HepG2 (cell line): ENCODE data around the gene NUDCD2. TPM values are rescaled to one million over a fixed set of nuclear protein-coding genes. Genes with fewer than 3 reads are reported as not detected.

ENCODE experiments used
- ATAC-seq: fragments of 200-7000 bp; cut with Tn5 transposase; 3 replicates; pipeline ENCODE4 v1.9.1; 2020; ENCODE audit warnings: mild to moderate bottlenecking, moderate library complexity
- BruUV-seq: library from RNA; stranded (reverse); fragments of 400-500 nt; replicated peaks from 2 replicates; lab custom pipeline; 2021; lab: Mats Ljungman, UMichigan
- CTCF ChIA-PET: fragments of 300-600 bp; formaldehyde crosslinking; extraction: SDS; loops from one replicate; lab custom pipeline; 2021; ENCODE audit warnings: low total read pairs, inconsistent platforms, low intra/inter-chr PET ratio; lab: Yijun Ruan, JAX
- POLR2A ChIA-PET: fragments of 350-600 bp; sonication (Branson Sonifier 250); formaldehyde crosslinking; loops from one replicate; lab custom pipeline; 2020; ENCODE audit warnings: antibody characterized with exemption, inconsistent platforms; lab: Yijun Ruan, JAX
- DNase-seq: peaks from one replicate; pipeline ENCODE4 v3.0.0-alpha.2; 2015; ENCODE audit warnings: low spot score
- FAIRE-seq: peaks from 3 replicates; lab custom pipeline; 2011; peaks lifted over from hg19 to GRCh38; lab: Jason Lieb, UNC
- H2AFZ ChIP-seq: one replicate; pipeline ENCODE4 v1.6.1; 2011; ENCODE audit warnings: low read length, inconsistent platforms
- H3K27ac ChIP-seq: fragments of 300-600 bp; 3 replicates; pipeline ENCODE4 v1.8.0; 2011; ENCODE audit warnings: mixed run types, mild to moderate bottlenecking, mixed read lengths, low read length, inconsistent platforms; ENCODE audit not compliant: insufficient read depth; ENCODE audit errors: extremely low read length
- H3K27me3 ChIP-seq, 2 experiments: fragments of 200-600 bp in 1 of 2; 2 replicates in 1 of 2; 3 replicates in 1 of 2; pipeline versions ENCODE4 v1.6.0 to v1.8.0; 2011; ENCODE audit warnings: low read length in 2 of 2, mild to moderate bottlenecking in 2 of 2, moderate library complexity in 2 of 2, inconsistent platforms in 1 of 2; ENCODE audit not compliant: insufficient read depth in 2 of 2, control insufficient read depth in 1 of 2
- H3K36me3 ChIP-seq, 2 experiments: fragments of 200-600 bp in 1 of 2; replicated peaks in 1 of 2; 2 replicates in 1 of 2; 3 replicates in 1 of 2; pipeline versions ENCODE4 v1.5.1 to v1.8.0; 2011; ENCODE audit warnings: low read length in 2 of 2, inconsistent platforms in 1 of 2; ENCODE audit not compliant: insufficient read depth in 2 of 2, control insufficient read depth in 1 of 2
- H3K4me1 ChIP-seq: 2 replicates; pipeline ENCODE4 v1.5.1; 2012; ENCODE audit warnings: low read length, inconsistent platforms; ENCODE audit not compliant: insufficient read depth
- H3K4me2 ChIP-seq: 2 replicates; pipeline ENCODE4 v1.6.0; 2011; ENCODE audit warnings: low read depth, low read length, inconsistent platforms
- H3K4me3 ChIP-seq, 3 experiments: fragments of 200-600 bp in 1 of 3; sonication (generic), shearing (Covaris generic) in 1 of 3; replicated peaks in 1 of 3; 2 replicates each; pipeline ENCODE4 v1.5.1; 2011 to 2016; ENCODE audit warnings: low read length in 3 of 3, inconsistent platforms in 2 of 3, low read depth in 2 of 3, mild to moderate bottlenecking in 2 of 3, control low read depth in 1 of 3, mixed read lengths in 1 of 3; ENCODE audit not compliant: insufficient read depth in 1 of 3
- H3K79me2 ChIP-seq: one replicate; pipeline ENCODE4 v1.6.1; 2011; ENCODE audit warnings: low read length, inconsistent platforms; ENCODE audit not compliant: insufficient read depth
- H3K9ac ChIP-seq: 2 replicates; pipeline ENCODE4 v1.6.0; 2011; ENCODE audit warnings: mild to moderate bottlenecking, low read depth, low read length, inconsistent platforms; ENCODE audit not compliant: insufficient read depth
- H3K9me3 ChIP-seq: 2 replicates; pipeline ENCODE4 v1.5.1; 2012; ENCODE audit warnings: mild to moderate bottlenecking, low read length
- H4K20me1 ChIP-seq: 2 replicates; pipeline ENCODE4 v1.6.0; 2011; ENCODE audit warnings: inconsistent platforms, mild to moderate bottlenecking, low read length, moderate library complexity; ENCODE audit not compliant: insufficient read depth
- FOXA3 ChIP-seq: IDR thresholded peaks from 2 replicates; pipeline ENCODE4 v1.6.1; 2016; ENCODE audit warnings: missing genetic modification reagents, missing compliant biosample characterization
- MED13 ChIP-seq: sonication (generic); formaldehyde crosslinking; IDR thresholded peaks from 2 replicates; pipeline ENCODE4 v1.5.0; 2020; ENCODE audit warnings: missing genetic modification reagents
- PAXIP1 ChIP-seq: sonication (generic); formaldehyde crosslinking; conservative IDR thresholded peaks from 2 replicates; pipeline ENCODE4 v1.4.0; 2020; ENCODE audit warnings: mild to moderate bottlenecking, missing genetic modification reagents, moderate library complexity
- PHF5A ChIP-seq: IDR thresholded peaks from one replicate; pipeline ENCODE4 v1.6.1; 2018; ENCODE audit warnings: low read depth, missing genetic modification reagents; ENCODE audit not compliant: unreplicated experiment
- PRDM4 ChIP-seq: sonication (generic); formaldehyde crosslinking; IDR thresholded peaks from 2 replicates; pipeline ENCODE4 v1.9.0; 2021; ENCODE audit warnings: missing genetic modification reagents, borderline replicate concordance
- SALL2 ChIP-seq: sonication (generic); formaldehyde crosslinking; IDR thresholded peaks from 2 replicates; pipeline ENCODE4 v1.8.1; 2023; ENCODE audit warnings: mild to moderate bottlenecking, missing genetic modification reagents, inconsistent platforms
- ZBED4 ChIP-seq: sonication (generic); formaldehyde crosslinking; IDR thresholded peaks from 2 replicates; pipeline ENCODE4 v1.4.0; 2020; ENCODE audit warnings: missing genetic modification reagents, borderline replicate concordance
- ZNF430 ChIP-seq: sonication (generic); formaldehyde crosslinking; IDR thresholded peaks from 2 replicates; pipeline ENCODE4 v1.9.0; 2021; ENCODE audit warnings: mild to moderate bottlenecking, missing genetic modification reagents
- WGBS: methylation state at CpG from one replicate; pipeline ENCODE4 v1.1.6; 2017; ENCODE audit warnings: low lambda C conversion rate; 5-methylcytosine and 5-hydroxymethylcytosine counted together
- in situ Hi-C: cut with HindIII; loops from 2 replicates; pipeline ENCODE4 v1.10.0; 2017; ENCODE audit warnings: low pct_unique_long_range_greater_than_20kb; ENCODE audit not compliant: extremely low pct_ligation_motif_present
- intact Hi-C: fragments of 100-400 bp; cut with micrococcal nuclease; formaldehyde crosslinking; loops from one replicate; pipeline ENCODE4 v1.10.0; 2022; ENCODE audit not compliant: unreplicated experiment
- polyA plus RNA-seq, 8 experiments: library from polyadenylated mRNA; depleted of rRNA in 3 of 8; stranded (reverse) in 7 of 8; unstranded in 1 of 8; fragments of >200 nt; fragmentation: Illumina TruSeq in 4 of 8; extraction: Trizol in 4 of 8; gene quantifications; 2 replicates each; pipeline versions ENCODE4 v1.2.1 to v1.2.3, GENCODE V29; 2011 to 2016; ENCODE audit warnings: low read depth in 4 of 8, missing spikeins in 1 of 8, mixed read lengths in 1 of 8; ENCODE audit not compliant: insufficient read depth in 1 of 8
- total RNA-seq, 5 experiments: library from RNA; depleted of rRNA; stranded (reverse); fragments of >200 nt; fragmentation: Illumina TruSeq; extraction: Trizol; gene quantifications; 2 replicates each; pipeline ENCODE4 v1.2.3, GENCODE V29; 2016; ENCODE audit warnings: low read depth in 1 of 5

The NUDCD2 gene
- total and polyA plus RNA-seq, 2 of the 13 experiments (the other 11 are each of a cell fraction or from before 2014, with no cell fraction given): 14.8 to 39.2 TPM

GRCh38 chr5:163440954-163441353 lies 18.9 kb downstream of the NUDCD2 start:
- H2AFZ ChIP-seq: no peak overlapping the region
- H3K9ac ChIP-seq: no peak overlapping the region
- no TSS peak for BruUV-seq
- no peak for DNase-seq
- 0 out of 6 replicates have a peak overlapping the region, but pooled peaks of 1 of the 3 experiments have one; percentile 18 for H3K4me3 ChIP-seq
- no peaks in the 10 kb centered on the region; a peak in 1 of 5 replicates for H3K27me3 ChIP-seq
- in situ Hi-C loops (no loop called here), intact Hi-C loops (loop anchor here (1.0 kb wide), 1 partner anchor 17 kb away; no protein-coding TSS in a partner anchor)
- 97% methylated on average over 3 of the region's 3 CpGs for WGBS
- FAIRE-seq: no peak
- H3K9me3 ChIP-seq: no peaks in the 10 kb centered on the region
- H3K4me2 ChIP-seq: peak overlapping the region; percentile 84
- no peak overlapping the region for H3K27ac ChIP-seq
- H3K79me2 ChIP-seq: peaks cover 44% of the 10 kb centered on the region
- TF ChIP-seq ZNF430 (no peak), SALL2 (no peak), FOXA3 (CRISPR knock-in tag) (no peak), PAXIP1 (no peak), PRDM4 (CRISPR knock-in tag) (no peak), ZBED4 (CRISPR knock-in tag) (no peak), MED13 (CRISPR knock-in tag) (no peak), PHF5A (CRISPR knock-in tag) (no peak)
- TF ChIP-seq, all 625 proteins: peak for 0
- ATAC-seq: no peak
- Histone ChIP-seq H3K36me3 (peaks cover 3 to 43% of the 10 kb centered on the region in 2 experiments; a peak in 3 of 5 replicates), H4K20me1 (peaks cover 34% of the 10 kb centered on the region), H3K4me1 (peaks cover 37% of the 10 kb centered on the region)
- POLR2A ChIA-PET: interaction anchor here (9.3 kb wide), 1 partner anchor 18 kb away, joined by 182 read pairs; the partner anchor contains the start of genes HMMR and NUDCD2
- CTCF ChIA-PET: no interaction called here
